ENCODE measurements around the gene GNG7. TPM values are rescaled to one million over a fixed set of nuclear protein-coding genes. Genes with fewer than 3 reads are reported as not detected.

GNG7 gene
- total RNA-seq, 4 donors from 2014 or later, result 0.57 to 3.8 (median 1.6) TPM

GRCh38 chr19:2731181-2731995 is 28.9 kb upstream of the GNG7 start:
- DNase-seq, result no peak
- 85 to 91% methylated on average over 5 to 20 of the region's 41 CpGs for WGBS, 2 donors

GRCh38 chr19:2729943-2730818 is 27.7 kb upstream of the GNG7 start:
- Histone ChIP-seq H3K27ac (no peak overlapping the region), H3K9me3 (no peaks in the 10 kb centered on the region), H3K4me3 (no peak overlapping the region), H3K36me3 (peaks cover 0 to 31% (median 0%) of the 10 kb centered on the region in 3 donors), H3K4me1 (peaks cover 5 to 22% (median 8%) of the 10 kb centered on the region in 3 donors), H3K27me3 (peaks cover 0 to 38% (median 1%) of the 10 kb centered on the region in 4 donors)
- 77 to 90% methylated on average over 3 to 8 of the region's 26 CpGs for WGBS, 2 donors
- intact Hi-C loops (cut with DNase I), result no loop called here
- no peak for TF ChIP-seq CTCF (IDR thresholded peaks at IDR 0.05)
- no peak for TF ChIP-seq POLR2A (IDR thresholded peaks at IDR 0.05)
- no peak for DNase-seq

More at GRCh38 chr19:2731181-2731995, 28.9 kb upstream of the GNG7 start:
- Histone ChIP-seq H3K36me3 (peaks cover 0 to 43% (median 2%) of the 10 kb centered on the region in 3 donors), H3K27ac (no peak overlapping the region), H3K9me3 (no peaks in the 10 kb centered on the region), H3K27me3 (peaks cover 0 to 26% (median 1%) of the 10 kb centered on the region in 4 donors), H3K4me1 (peaks cover 5 to 22% (median 8%) of the 10 kb centered on the region in 3 donors), H3K4me3 (no peak overlapping the region)
- intact Hi-C loops (cut with DNase I), result no loop called here
- TF ChIP-seq CTCF (IDR thresholded peaks at IDR 0.05) (no peak), POLR2A (IDR thresholded peaks at IDR 0.05) (no peak)

- Histone ChIP-seq H3K4me1 (peaks cover 5 to 16% (median 8%) of the 10 kb centered on the region in 3 donors), H3K27ac (no peak overlapping the region), H3K27me3 (peaks cover 0 to 48% (median 1%) of the 10 kb centered on the region in 4 donors), H3K4me3 (no peak overlapping the region), H3K36me3 (peaks cover 0 to 18% (median 0%) of the 10 kb centered on the region in 3 donors), H3K9me3 (no peaks in the 10 kb centered on the region)
- no peak for DNase-seq
- intact Hi-C loops (cut with DNase I), result no loop called here
- WGBS, 2 donors, result 72 to 76% methylated on average over 7 to 9 of the region's 23 CpGs
- TF ChIP-seq CTCF (IDR thresholded peaks at IDR 0.05) (no peak), POLR2A (IDR thresholded peaks at IDR 0.05) (no peak)
These were observed 26.4 kb upstream of the GNG7 start for GRCh38 chr19:2728783-2729387.

- intact Hi-C loops (cut with DNase I), result no loop called here
- H3K27me3 ChIP-seq, result peaks cover 0 to 61% (median 1%) of the 10 kb centered on the region in 4 donors
- no peaks in the 10 kb centered on the region for H3K9me3 ChIP-seq
- no peak overlapping the region for H3K27ac ChIP-seq
- no peak overlapping the region for H3K4me3 ChIP-seq
- WGBS, 2 donors, result 28% methylated on average over 12 of the region's 16 CpGs; no CpG with 5 or more reads in 1 of the 2 donors
- peaks cover 12 to 22% (median 18%) of the 10 kb centered on the region in 3 donors for H3K4me1 ChIP-seq
- TF ChIP-seq POLR2A (IDR thresholded peaks at IDR 0.05) (no peak), CTCF (IDR thresholded peaks at IDR 0.05) (no peak)
- DNase-seq, result no peak
- H3K36me3 ChIP-seq, result peaks cover 0 to 11% (median 0%) of the 10 kb centered on the region in 3 donors
These were observed 25.1 kb upstream of the GNG7 start for GRCh38 chr19:2727640-2727944.
